ENCODE results near the gene DGCR2. TPM values are rescaled to one million over a fixed set of nuclear protein-coding genes. Genes with fewer than 3 reads are reported as not detected.

Gene DGCR2
- total RNA-seq, 1 experiment from 2014 or later: 41.1 TPM

- H3K27me3 ChIP-seq (replicated peaks; ENCODE audit: insufficient read depth, low read depth, low read length, poor library complexity): no peaks in the 10 kb centered on the region
- BruUV-seq (replicated peaks): no TSS peak
- no peaks in the 10 kb centered on the region for H3K9me3 ChIP-seq (ENCODE audit: low read depth, low read length, poor library complexity, severe bottlenecking)
- TF ChIP-seq EZH2 (IDR thresholded peaks at IDR 0.05; ENCODE audit: borderline replicate concordance, low read depth, low read length, poor library complexity, severe bottlenecking) (no peak), CTCF (conservative IDR thresholded peaks at IDR 0.05; ENCODE audit: low read depth, low read length) (no peak)
- no peak overlapping the region for H3K27ac ChIP-seq (ENCODE audit: low read depth, low read length, poor library complexity, severe bottlenecking)
- no peak overlapping the region for H3K4me3 ChIP-seq (ENCODE audit: low read depth, low read length, poor library complexity, severe bottlenecking)
- POLR2A ChIA-PET (ENCODE audit: low non-redundant PET): interaction anchor here (0.6 kb wide), 1 partner anchor 97 kb away, joined by 4 read pairs; no protein-coding TSS in a partner anchor
- peaks cover 18% of the 10 kb centered on the region for H3K4me1 ChIP-seq (ENCODE audit: insufficient read depth, low read length, poor library complexity, severe bottlenecking)
- DNase-seq (ENCODE audit: low spot score): no peak
- intact Hi-C loops (cut with micrococcal nuclease; ENCODE audit: unreplicated experiment): no loop called here
- CTCF ChIA-PET: no interaction called here
- peaks cover 3% of the 10 kb centered on the region for H3K36me3 ChIP-seq (ENCODE audit: insufficient read depth, low read length, poor library complexity, severe bottlenecking)
Observed at GRCh38 chr22:19108807-19109197, 13.4 kb downstream of the DGCR2 start.

- intact Hi-C loops (cut with micrococcal nuclease; ENCODE audit: unreplicated experiment): no loop called here
- H3K27ac ChIP-seq (ENCODE audit: low read depth, low read length, poor library complexity, severe bottlenecking): no peak overlapping the region
- ChIA-PET CTCF (no interaction called here), POLR2A (ENCODE audit: low non-redundant PET) (no interaction called here)
- peaks cover 3% of the 10 kb centered on the region for H3K36me3 ChIP-seq (ENCODE audit: insufficient read depth, low read length, poor library complexity, severe bottlenecking)
- no peak for TF ChIP-seq CTCF (conservative IDR thresholded peaks at IDR 0.05; ENCODE audit: low read depth, low read length)
- no peak for TF ChIP-seq EZH2 (IDR thresholded peaks at IDR 0.05; ENCODE audit: borderline replicate concordance, low read depth, low read length, poor library complexity, severe bottlenecking)
- H3K27me3 ChIP-seq (replicated peaks; ENCODE audit: insufficient read depth, low read depth, low read length, poor library complexity): no peaks in the 10 kb centered on the region
- DNase-seq (ENCODE audit: low spot score): no peak
- no peaks in the 10 kb centered on the region for H3K9me3 ChIP-seq (ENCODE audit: low read depth, low read length, poor library complexity, severe bottlenecking)
- H3K4me3 ChIP-seq (ENCODE audit: low read depth, low read length, poor library complexity, severe bottlenecking): no peak overlapping the region
- BruUV-seq (replicated peaks): no TSS peak
- H3K4me1 ChIP-seq (ENCODE audit: insufficient read depth, low read length, poor library complexity, severe bottlenecking): peaks cover 18% of the 10 kb centered on the region
Observed at GRCh38 chr22:19107730-19108074, 14.5 kb downstream of the DGCR2 start.

GRCh38 chr22:19106886-19107729 lies 15.1 kb downstream of the DGCR2 start:
- no peak for DNase-seq (ENCODE audit: low spot score)
- intact Hi-C loops (cut with micrococcal nuclease; ENCODE audit: unreplicated experiment): no loop called here
- CTCF ChIA-PET: no interaction called here
- no peaks in the 10 kb centered on the region for H3K36me3 ChIP-seq (ENCODE audit: insufficient read depth, low read length, poor library complexity, severe bottlenecking)
- H3K4me3 ChIP-seq (ENCODE audit: low read depth, low read length, poor library complexity, severe bottlenecking): no peak overlapping the region
- no peak for TF ChIP-seq EZH2 (IDR thresholded peaks at IDR 0.05; ENCODE audit: borderline replicate concordance, low read depth, low read length, poor library complexity, severe bottlenecking)
- TF ChIP-seq CTCF (conservative IDR thresholded peaks at IDR 0.05; ENCODE audit: low read depth, low read length): no peak
- H3K27me3 ChIP-seq (replicated peaks; ENCODE audit: insufficient read depth, low read depth, low read length, poor library complexity): no peaks in the 10 kb centered on the region
- no TSS peak for BruUV-seq (replicated peaks)
- POLR2A ChIA-PET (ENCODE audit: low non-redundant PET): no interaction called here
- peaks cover 18% of the 10 kb centered on the region for H3K4me1 ChIP-seq (ENCODE audit: insufficient read depth, low read length, poor library complexity, severe bottlenecking)
- no peaks in the 10 kb centered on the region for H3K9me3 ChIP-seq (ENCODE audit: low read depth, low read length, poor library complexity, severe bottlenecking)
- H3K27ac ChIP-seq (ENCODE audit: low read depth, low read length, poor library complexity, severe bottlenecking): no peak overlapping the region
